GM12878 (cell line): ENCODE data around the gene FOXL3. TPM values are rescaled to one million over a fixed set of nuclear protein-coding genes. Genes with fewer than 3 reads are reported as not detected.

Source experiments
- ATAC-seq: fragments of 200-7000 bp; cut with Tn5 transposase; 3 replicates; pipeline ENCODE4 v1.9.1; 2020; ENCODE audit warnings: mild to moderate bottlenecking, moderate library complexity
- BruUV-seq: library from RNA; stranded (reverse); fragments of 400-500 nt; replicated peaks from 2 replicates; lab custom pipeline; 2021; lab: Mats Ljungman, UMichigan
- CTCF ChIA-PET: fragments of 300-600 bp; sonication (Branson Sonifier 250); formaldehyde crosslinking; extraction: SDS; loops from one replicate; lab custom pipeline; 2021; ENCODE audit warnings: inconsistent platforms; lab: Yijun Ruan, JAX
- POLR2A ChIA-PET: fragments of 350-600 bp; formaldehyde crosslinking; extraction: SDS; loops from one replicate; lab custom pipeline; 2021; ENCODE audit warnings: inconsistent platforms; lab: Charles Lee
- RAD21 ChIA-PET: fragments of 300-600 bp; sonication (Branson Sonifier 250); formaldehyde crosslinking; loops from one replicate; lab custom pipeline; 2023; ENCODE audit warnings: antibody characterized with exemption; ENCODE audit not compliant: unreplicated experiment; lab: Charles Lee
- SMC1A ChIA-PET: fragments of 300-600 bp; sonication (Branson Sonifier 250); formaldehyde crosslinking; loops from one replicate; lab custom pipeline; 2023; ENCODE audit not compliant: unreplicated experiment, uncharacterized antibody; lab: Charles Lee
- DNase-seq: peaks from one replicate; pipeline ENCODE4 v3.0.0-alpha.2; 2011; ENCODE audit warnings: low read depth, low spot score
- FAIRE-seq: peaks from 3 replicates; lab custom pipeline; 2011; peaks lifted over from hg19 to GRCh38; lab: Jason Lieb, UNC
- H2AFZ ChIP-seq: 2 replicates; pipeline ENCODE4 v1.6.0; 2011; ENCODE audit warnings: low read depth, low read length, control low read depth; ENCODE audit not compliant: control insufficient read depth
- H3K27ac ChIP-seq: 2 replicates; pipeline ENCODE4 v1.5.1; 2011; ENCODE audit warnings: control low read depth; ENCODE audit not compliant: control insufficient read depth, insufficient read depth
- H3K27me3 ChIP-seq, 2 experiments: replicated peaks in 1 of 2; 2 replicates each; pipeline versions ENCODE4 v1.6.0 to v1.6.1; 2011; ENCODE audit warnings: low read length in 1 of 2; ENCODE audit not compliant: control insufficient read depth in 2 of 2, insufficient read depth in 2 of 2
- H3K36me3 ChIP-seq, 2 experiments: 2 replicates each; pipeline ENCODE4 v1.5.1; 2011; ENCODE audit warnings: low read length in 1 of 2; ENCODE audit not compliant: control insufficient read depth in 2 of 2, insufficient read depth in 2 of 2
- H3K4me1 ChIP-seq: 2 replicates; pipeline ENCODE4 v1.6.1; 2011; ENCODE audit warnings: mild to moderate bottlenecking, low read length, moderate library complexity, mixed read lengths; ENCODE audit not compliant: control insufficient read depth, insufficient read depth
- H3K4me2 ChIP-seq: 2 replicates; pipeline ENCODE4 v1.6.0; 2011; ENCODE audit warnings: control low read depth; ENCODE audit not compliant: control insufficient read depth, insufficient read depth
- H3K4me3 ChIP-seq: fragments of 200-600 bp; sonication (generic); 2 replicates; pipeline ENCODE4 v1.5.1; 2016
- H3K79me2 ChIP-seq: 2 replicates; pipeline ENCODE4 v1.6.0; 2011; ENCODE audit warnings: low read length; ENCODE audit not compliant: control insufficient read depth, insufficient read depth
- H3K9ac ChIP-seq: 2 replicates; pipeline ENCODE4 v1.8.0; 2011; ENCODE audit warnings: low read length, control low read depth, mixed read lengths; ENCODE audit not compliant: control insufficient read depth, insufficient read depth
- H3K9me3 ChIP-seq: replicated peaks from 3 replicates; pipeline ENCODE4 v1.5.1; 2011; ENCODE audit warnings: mild to moderate bottlenecking, low read length; ENCODE audit not compliant: control insufficient read depth, insufficient read depth
- H4K20me1 ChIP-seq: 2 replicates; pipeline ENCODE4 v1.6.0; 2011; ENCODE audit not compliant: control insufficient read depth, insufficient read depth
- DPF2 ChIP-seq: fragments of 450-650 bp; IDR thresholded peaks from 2 replicates; pipeline ENCODE4 v1.6.1; 2017; ENCODE audit warnings: mild to moderate bottlenecking
- NFXL1 ChIP-seq: fragments of 450-650 bp; IDR thresholded peaks from 2 replicates; pipeline ENCODE4 v1.6.1; 2017; ENCODE audit warnings: antibody characterized with exemption, mild to moderate bottlenecking, borderline replicate concordance
- NR2C1 ChIP-seq: fragments of 450-650 bp; IDR thresholded peaks from 2 replicates; pipeline ENCODE4 v1.6.1; 2017; ENCODE audit warnings: antibody characterized with exemption, mild to moderate bottlenecking, moderate library complexity
- POLR2AphosphoS2 ChIP-seq: IDR thresholded peaks from 2 replicates; pipeline ENCODE4 v1.6.1; 2011; ENCODE audit warnings: low read depth, mild to moderate bottlenecking, low read length, improper control_type of control experiment, moderate library complexity
- RAD21 ChIP-seq: IDR thresholded peaks from 2 replicates; pipeline ENCODE4 v1.6.1; 2011; ENCODE audit warnings: mild to moderate bottlenecking, low read depth, low read length, moderate library complexity; ENCODE audit not compliant: insufficient read depth
- SRF ChIP-seq, 2 experiments: IDR thresholded peaks; 2 replicates each; pipeline ENCODE4 v1.6.1; 2011; ENCODE audit warnings: low read depth in 2 of 2, low read length in 2 of 2, mild to moderate bottlenecking in 1 of 2, moderate library complexity in 1 of 2
- WGBS: methylation state at CpG from one replicate; pipeline ENCODE4 v1.1.6; 2016; ENCODE audit warnings: low lambda C conversion rate; ENCODE audit not compliant: insufficient replicate concordance, insufficient coverage; ENCODE audit errors: missing lambda C conversion rate; 5-methylcytosine and 5-hydroxymethylcytosine counted together
- in situ Hi-C: fragments of 300-500 bp; cut with MboI; formaldehyde crosslinking; loops from 9 replicates; pipeline ENCODE4 v1.14.3; 2018; ENCODE audit warnings: mixed read lengths
- intact Hi-C: fragments of 100-400 bp; cut with micrococcal nuclease; formaldehyde crosslinking; loops from one replicate; pipeline ENCODE4 v1.14.2; 2022; ENCODE audit not compliant: unreplicated experiment
- polyA plus RNA-seq, 11 experiments: library from polyadenylated mRNA; depleted of rRNA in 4 of 11; unstranded in 6 of 11; stranded (reverse) in 5 of 11; fragments of >200 nt; fragmentation: Nextera tagmentation in 4 of 11; fragmentation: Illumina TruSeq in 1 of 11; extraction: Ambion mirVana in 4 of 11; extraction: Trizol in 1 of 11; gene quantifications; 1 replicate in 1 of 11; 2 replicates in 10 of 11; pipeline versions ENCODE4 v1.2.1 to v1.2.3, GENCODE V29; 2011 to 2016; ENCODE audit warnings: inconsistent platforms in 2 of 11, missing spikeins in 2 of 11, low read depth in 1 of 11
- total RNA-seq, 4 experiments: library from RNA; depleted of rRNA in 3 of 4; stranded (reverse); fragments of >200 nt in 3 of 4; fragmentation: Illumina TruSeq in 1 of 4; extraction: Trizol in 1 of 4; gene quantifications; 2 replicates each; pipeline versions ENCODE4 v1.2.1 to v1.2.3, GENCODE V29; 2013 to 2021
- TF ChIP-seq, protein P1 (sequence below): fragments of 450-650 bp; IDR thresholded peaks from 2 replicates; pipeline ENCODE4 v1.6.1; 2016; ENCODE audit warnings: mild to moderate bottlenecking, moderate library complexity, borderline replicate concordance
- TF ChIP-seq, protein P2 (sequence below): fragments of 450-650 bp; IDR thresholded peaks from 2 replicates; pipeline ENCODE4 v1.6.1; 2018; ENCODE audit warnings: mild to moderate bottlenecking, low read depth, moderate library complexity; ENCODE audit not compliant: partially characterized antibody

The FOXL3 gene
- total and polyA plus RNA-seq, 10 of the 15 experiments (the other 5 are each of a cell fraction or from before 2014, with no cell fraction given) = not detected

DNA sequence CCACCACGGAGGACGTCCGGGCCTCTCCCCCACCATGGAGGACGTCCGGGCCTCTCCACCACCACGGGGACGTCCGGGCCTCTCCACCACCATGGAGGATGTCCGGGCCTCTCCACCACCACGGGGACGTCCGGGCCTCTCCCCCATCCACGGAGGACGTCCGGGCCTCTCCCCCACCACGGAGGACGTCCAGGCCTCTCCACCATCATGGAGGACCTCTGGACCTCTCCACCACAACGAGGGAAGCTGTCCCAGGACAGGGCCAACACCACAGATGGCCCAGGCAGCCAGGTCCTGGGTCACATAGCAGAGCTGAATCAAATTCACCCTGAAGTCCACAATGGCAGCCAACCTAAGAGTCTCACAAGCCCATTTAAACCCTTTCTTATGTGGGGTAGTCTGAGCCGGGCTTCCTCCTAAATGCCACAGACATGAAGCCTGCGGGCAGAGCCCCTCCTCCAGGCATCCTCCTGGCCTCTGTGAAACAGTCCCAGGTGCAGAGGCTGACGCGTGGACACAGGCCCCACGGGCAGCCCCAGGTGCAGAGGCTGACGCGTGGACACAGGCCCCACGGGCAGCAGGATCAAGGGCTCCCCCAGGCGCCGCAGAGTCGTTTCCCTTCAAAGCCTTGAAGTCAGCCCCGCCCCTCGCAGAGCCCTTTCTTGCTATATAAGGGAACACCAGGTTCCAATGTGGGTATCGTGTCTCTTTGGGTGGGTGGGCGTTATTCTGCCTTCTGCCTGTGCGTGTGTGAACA, 47.0 kb downstream of the FOXL3 start:
- FAIRE-seq = no peak
- ChIA-PET SMC1A (no interaction called here), CTCF (no interaction called here), RAD21 (no interaction called here), POLR2A (no interaction called here)
- H3K4me1 ChIP-seq = no peaks in the 10 kb centered on the region
- no peaks in the 10 kb centered on the region for H3K79me2 ChIP-seq
- H3K9ac ChIP-seq = no peak overlapping the region
- intact Hi-C loops (no loop called here), in situ Hi-C loops (no loop called here)
- no peaks in the 10 kb centered on the region; the same call in 2 of the 3 replicates for H3K9me3 ChIP-seq
- 58% methylated on average over 29 of the region's 34 CpGs for WGBS
- H3K4me3 ChIP-seq = no peak overlapping the region
- H3K4me2 ChIP-seq = no peak overlapping the region
- H3K27me3 ChIP-seq = no peaks in the 10 kb centered on the region
- no peak overlapping the region for H2AFZ ChIP-seq
- ATAC-seq = no peak
- no peaks in the 10 kb centered on the region for H3K36me3 ChIP-seq
- TF ChIP-seq DPF2 (no peak), POLR2AphosphoS2 (no peak), NFXL1 (no peak), NR2C1 (no peak), RAD21 (no peak), SRF (IDR thresholded peaks at IDR 0.05; ENCODE audit: low read depth in 2 of 2, low read length in 2 of 2) (no peak)
- TF ChIP-seq, protein P1, sequence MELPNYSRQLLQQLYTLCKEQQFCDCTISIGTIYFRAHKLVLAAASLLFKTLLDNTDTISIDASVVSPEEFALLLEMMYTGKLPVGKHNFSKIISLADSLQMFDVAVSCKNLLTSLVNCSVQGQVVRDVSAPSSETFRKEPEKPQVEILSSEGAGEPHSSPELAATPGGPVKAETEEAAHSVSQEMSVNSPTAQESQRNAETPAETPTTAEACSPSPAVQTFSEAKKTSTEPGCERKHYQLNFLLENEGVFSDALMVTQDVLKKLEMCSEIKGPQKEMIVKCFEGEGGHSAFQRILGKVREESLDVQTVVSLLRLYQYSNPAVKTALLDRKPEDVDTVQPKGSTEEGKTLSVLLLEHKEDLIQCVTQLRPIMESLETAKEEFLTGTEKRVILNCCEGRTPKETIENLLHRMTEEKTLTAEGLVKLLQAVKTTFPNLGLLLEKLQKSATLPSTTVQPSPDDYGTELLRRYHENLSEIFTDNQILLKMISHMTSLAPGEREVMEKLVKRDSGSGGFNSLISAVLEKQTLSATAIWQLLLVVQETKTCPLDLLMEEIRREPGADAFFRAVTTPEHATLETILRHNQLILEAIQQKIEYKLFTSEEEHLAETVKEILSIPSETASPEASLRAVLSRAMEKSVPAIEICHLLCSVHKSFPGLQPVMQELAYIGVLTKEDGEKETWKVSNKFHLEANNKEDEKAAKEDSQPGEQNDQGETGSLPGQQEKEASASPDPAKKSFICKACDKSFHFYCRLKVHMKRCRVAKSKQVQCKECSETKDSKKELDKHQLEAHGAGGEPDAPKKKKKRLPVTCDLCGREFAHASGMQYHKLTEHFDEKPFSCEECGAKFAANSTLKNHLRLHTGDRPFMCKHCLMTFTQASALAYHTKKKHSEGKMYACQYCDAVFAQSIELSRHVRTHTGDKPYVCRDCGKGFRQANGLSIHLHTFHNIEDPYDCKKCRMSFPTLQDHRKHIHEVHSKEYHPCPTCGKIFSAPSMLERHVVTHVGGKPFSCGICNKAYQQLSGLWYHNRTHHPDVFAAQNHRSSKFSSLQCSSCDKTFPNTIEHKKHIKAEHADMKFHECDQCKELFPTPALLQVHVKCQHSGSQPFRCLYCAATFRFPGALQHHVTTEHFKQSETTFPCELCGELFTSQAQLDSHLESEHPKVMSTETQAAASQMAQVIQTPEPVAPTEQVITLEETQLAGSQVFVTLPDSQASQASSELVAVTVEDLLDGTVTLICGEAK = no peak
- TF ChIP-seq, protein P2, sequence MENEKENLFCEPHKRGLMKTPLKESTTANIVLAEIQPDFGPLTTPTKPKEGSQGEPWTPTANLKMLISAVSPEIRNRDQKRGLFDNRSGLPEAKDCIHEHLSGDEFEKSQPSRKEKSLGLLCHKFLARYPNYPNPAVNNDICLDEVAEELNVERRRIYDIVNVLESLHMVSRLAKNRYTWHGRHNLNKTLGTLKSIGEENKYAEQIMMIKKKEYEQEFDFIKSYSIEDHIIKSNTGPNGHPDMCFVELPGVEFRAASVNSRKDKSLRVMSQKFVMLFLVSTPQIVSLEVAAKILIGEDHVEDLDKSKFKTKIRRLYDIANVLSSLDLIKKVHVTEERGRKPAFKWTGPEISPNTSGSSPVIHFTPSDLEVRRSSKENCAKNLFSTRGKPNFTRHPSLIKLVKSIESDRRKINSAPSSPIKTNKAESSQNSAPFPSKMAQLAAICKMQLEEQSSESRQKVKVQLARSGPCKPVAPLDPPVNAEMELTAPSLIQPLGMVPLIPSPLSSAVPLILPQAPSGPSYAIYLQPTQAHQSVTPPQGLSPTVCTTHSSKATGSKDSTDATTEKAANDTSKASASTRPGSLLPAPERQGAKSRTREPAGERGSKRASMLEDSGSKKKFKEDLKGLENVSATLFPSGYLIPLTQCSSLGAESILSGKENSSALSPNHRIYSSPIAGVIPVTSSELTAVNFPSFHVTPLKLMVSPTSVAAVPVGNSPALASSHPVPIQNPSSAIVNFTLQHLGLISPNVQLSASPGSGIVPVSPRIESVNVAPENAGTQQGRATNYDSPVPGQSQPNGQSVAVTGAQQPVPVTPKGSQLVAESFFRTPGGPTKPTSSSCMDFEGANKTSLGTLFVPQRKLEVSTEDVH = no peak
- no peak overlapping the region for H3K27ac ChIP-seq
- BruUV-seq = no TSS peak
- no peaks in the 10 kb centered on the region for H4K20me1 ChIP-seq
- DNase-seq = no peak
